ENCODE results near the gene FOXR1.

DNA sequence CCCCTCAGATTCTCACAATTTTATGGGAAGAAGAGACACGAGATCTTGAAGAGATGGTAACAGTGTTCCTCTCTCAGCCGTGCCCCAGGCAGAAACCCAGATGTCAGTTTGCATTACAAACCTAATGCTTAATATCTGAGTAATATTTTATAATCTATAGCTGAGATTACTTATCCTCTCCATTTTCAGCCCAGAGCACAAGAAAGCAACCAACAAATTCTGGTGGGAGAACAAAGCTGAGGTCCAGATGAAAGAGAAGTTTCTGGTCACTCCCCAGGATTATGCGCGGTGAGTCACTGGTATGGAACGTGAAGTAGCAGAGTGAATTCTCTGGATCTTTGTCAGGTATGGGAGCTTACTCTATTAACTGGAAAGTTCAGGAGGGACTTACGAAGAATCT is 27.3 kb downstream of the FOXR1 start:
- TF ChIP-seq, protein P1, sequence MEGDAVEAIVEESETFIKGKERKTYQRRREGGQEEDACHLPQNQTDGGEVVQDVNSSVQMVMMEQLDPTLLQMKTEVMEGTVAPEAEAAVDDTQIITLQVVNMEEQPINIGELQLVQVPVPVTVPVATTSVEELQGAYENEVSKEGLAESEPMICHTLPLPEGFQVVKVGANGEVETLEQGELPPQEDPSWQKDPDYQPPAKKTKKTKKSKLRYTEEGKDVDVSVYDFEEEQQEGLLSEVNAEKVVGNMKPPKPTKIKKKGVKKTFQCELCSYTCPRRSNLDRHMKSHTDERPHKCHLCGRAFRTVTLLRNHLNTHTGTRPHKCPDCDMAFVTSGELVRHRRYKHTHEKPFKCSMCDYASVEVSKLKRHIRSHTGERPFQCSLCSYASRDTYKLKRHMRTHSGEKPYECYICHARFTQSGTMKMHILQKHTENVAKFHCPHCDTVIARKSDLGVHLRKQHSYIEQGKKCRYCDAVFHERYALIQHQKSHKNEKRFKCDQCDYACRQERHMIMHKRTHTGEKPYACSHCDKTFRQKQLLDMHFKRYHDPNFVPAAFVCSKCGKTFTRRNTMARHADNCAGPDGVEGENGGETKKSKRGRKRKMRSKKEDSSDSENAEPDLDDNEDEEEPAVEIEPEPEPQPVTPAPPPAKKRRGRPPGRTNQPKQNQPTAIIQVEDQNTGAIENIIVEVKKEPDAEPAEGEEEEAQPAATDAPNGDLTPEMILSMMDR (IDR thresholded peaks at IDR 0.05) = no peak
- no peak for TF ChIP-seq POLR2A (IDR thresholded peaks at IDR 0.05)

Measured in stomach (tissue), 4 donors.